HG02610 (cell line): Measurements from ENCODE around the gene ZNF224.
A peak's percentile ranks its signal among the peaks of the same experiment; 100 is the strongest.

Source experiments
- ATAC-seq: cut with Tn5 transposase; IDR thresholded peaks from one replicate; pipeline ENCODE4 v1.9.1; 2021; ENCODE audit warnings: mild to moderate bottlenecking, moderate library complexity; ENCODE audit not compliant: unreplicated experiment

Gene ZNF224

DNA sequence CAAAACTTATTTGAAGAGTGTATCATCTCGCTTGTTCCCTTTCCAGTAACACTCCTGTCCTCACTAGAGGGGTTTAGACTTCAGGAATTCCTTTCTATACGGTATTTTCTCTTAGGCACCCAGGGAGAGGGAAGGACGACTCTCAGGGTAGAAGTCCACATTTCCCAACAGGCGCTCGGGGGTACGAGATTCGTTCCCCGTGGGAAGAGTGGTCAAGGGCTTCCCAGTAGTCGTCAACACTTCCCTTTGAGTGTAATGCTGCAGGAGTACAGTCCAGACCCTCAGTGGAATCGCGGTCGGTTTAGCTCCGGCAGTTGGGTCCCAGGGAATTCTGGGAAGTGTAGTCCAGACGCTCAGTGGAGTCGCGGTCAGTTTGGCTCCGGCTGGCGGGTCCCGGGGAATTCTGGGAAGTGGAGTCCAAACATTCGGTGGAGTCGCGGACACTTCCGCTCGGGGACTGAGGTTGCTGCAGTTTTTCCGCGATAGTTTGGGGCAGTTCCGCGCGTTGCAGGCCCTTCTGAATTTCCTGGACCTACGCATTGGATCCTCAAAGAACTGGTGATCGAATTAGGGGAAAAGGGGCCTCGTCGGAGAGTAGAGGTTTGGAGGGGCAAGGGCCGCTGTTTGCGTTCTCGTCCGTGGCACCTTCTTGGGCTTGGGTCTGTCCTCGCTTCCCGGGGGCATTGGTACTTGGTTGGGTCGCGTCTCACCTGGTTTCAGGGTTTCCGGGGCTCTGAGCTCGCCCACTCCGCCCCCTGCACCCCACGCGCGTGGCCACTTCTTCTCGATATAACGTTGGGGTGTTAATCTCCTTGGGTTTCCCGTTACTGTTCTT is at the start of gene ZNF224:
Gene ZNF224 (plus strand): TSS at position 431 of the 835 bp plus-strand sequence. CDS start 3,513 bp downstream, outside the sequence.
- ATAC-seq = peak; percentile 71

DNA sequence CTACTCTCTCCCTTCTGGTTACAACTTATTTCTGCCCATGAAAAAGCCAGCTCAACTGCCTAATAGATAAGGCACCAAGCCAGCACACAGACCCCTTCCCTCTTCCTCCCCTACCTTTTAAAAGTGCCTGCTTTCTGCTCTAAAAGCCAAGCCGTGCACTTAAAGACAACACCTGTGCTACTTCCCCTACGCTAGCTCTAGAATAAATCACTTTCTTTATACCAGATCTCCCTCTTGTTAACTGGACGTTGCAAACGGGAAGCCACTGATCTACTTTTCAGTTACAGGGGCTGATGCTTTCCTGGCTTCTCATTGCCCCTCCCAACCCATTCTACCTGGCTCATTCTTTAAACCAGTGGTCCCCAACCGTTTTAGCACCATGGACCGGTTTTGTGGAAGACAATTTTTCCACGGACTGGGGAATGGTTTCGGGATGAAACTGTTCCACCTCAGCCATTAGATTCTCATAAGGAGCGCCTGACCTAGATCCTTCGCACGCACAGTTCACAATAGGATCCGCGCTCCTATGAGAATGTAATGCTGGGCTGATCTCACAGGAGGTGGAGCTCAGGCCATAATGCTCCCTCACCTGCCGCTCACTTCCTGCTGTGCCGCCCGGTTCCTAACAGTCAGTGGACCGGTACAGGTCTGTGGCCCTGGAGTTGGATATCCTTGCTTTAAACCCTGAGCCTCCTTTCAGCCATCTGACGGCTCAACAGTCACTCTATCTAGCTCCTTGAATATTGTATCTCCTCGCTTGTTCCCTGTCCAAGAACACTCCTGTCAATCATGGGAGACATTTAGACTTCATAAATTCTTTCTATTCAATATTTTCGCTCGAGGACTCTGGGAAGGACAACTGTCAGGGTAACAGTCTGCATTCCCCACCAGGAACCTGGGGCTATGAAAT is 43.2 kb upstream of the ZNF224 start:
- ATAC-seq = peak; percentile 54

GRCh38 chr19:44051650-44052402 is 42.3 kb upstream of the ZNF224 start, which contains the start of gene ZNF223:
TSS of gene ZNF223 (plus strand) at chr19:44052036. CDS start at chr19:44055177, 3,141 bp downstream.
- ATAC-seq = peak; percentile 53

DNA sequence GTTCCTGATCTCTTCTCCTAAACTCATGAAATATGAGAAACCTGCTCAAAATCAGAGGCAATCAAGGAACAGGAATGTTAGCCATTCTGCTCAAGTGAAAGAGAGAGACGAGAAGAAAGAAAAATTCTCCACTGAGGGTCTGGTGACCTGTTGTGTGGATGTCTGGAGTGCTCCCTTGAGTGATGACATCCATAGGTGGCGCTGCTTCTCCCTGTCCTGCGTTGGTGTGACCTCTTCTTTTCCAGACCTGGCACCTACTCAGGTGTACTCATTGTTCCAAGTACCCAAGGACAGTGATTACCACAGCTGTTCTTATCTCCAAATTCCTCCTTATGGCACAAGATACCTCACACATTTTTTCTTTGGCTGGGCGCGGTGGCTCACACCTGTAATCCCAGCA is 38.3 kb upstream of the ZNF224 start:
- no peak for ATAC-seq

GRCh38 chr19:44059229-44059628 is 34.9 kb upstream of the ZNF224 start:
- no peak for ATAC-seq

DNA sequence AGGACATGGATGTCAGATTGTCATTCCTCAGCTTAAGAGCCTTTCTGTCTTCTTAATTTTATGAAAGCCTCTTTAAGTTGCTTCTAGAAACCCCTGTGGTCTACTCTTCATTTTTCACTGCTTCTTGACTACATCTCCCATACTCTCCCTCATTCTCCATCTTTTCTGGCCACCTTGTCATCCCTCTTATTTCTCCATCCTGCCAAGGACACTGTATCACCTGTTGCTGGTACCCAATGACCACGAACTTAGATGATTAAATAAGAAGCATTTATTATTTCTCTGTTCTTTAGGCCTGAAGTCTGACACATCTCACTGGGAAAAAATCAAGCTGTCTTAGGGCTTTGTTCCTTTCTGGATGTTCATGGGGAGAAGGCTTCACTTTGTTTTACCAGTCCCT is 33.1 kb upstream of the ZNF224 start:
- no peak for ATAC-seq

DNA sequence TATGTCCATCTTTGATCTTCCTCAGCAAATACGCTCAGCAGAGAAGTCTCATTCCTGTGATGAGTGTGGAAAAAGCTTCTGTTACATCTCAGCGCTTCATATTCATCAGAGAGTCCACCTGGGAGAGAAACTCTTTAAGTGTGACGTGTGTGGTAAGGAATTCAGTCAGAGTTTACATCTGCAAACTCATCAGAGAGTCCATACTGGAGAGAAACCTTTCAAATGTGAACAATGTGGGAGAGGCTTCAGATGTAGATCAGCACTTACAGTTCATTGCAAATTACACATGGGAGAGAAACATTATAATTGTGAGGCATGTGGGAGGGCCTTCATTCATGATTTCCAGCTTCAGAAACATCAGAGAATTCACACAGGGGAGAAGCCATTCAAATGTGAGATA is 27.9 kb upstream of the ZNF224 start:
- no peak for ATAC-seq

- ATAC-seq = no peak
Measured at GRCh38 chr19:44069415-44069814, 24.7 kb upstream of the ZNF224 start.

- ATAC-seq = peak; percentile 99
Measured at GRCh38 chr19:44071824-44072542, 22.2 kb upstream of the ZNF224 start, which contains the start of gene ZNF284. TSS of gene ZNF284 (plus strand) at chr19:44072159. CDS start at chr19:44076390, 4,231 bp downstream.

- no peak for ATAC-seq
Measured at GRCh38 chr19:44072543-44073401, 21.4 kb upstream of the ZNF224 start.

- no peak for ATAC-seq
Measured at GRCh38 chr19:44076325-44076724, 17.8 kb upstream of the ZNF224 start.

- ATAC-seq = no peak
Measured at GRCh38 chr19:44092108-44092507, 2.1 kb upstream of the ZNF224 start.

- no peak for ATAC-seq
Measured at GRCh38 chr19:44107751-44108150, 13.6 kb downstream of the ZNF224 start.

- no peak for ATAC-seq
Measured at GRCh38 chr19:44109458-44109857, 15.3 kb downstream of the ZNF224 start.

DNA sequence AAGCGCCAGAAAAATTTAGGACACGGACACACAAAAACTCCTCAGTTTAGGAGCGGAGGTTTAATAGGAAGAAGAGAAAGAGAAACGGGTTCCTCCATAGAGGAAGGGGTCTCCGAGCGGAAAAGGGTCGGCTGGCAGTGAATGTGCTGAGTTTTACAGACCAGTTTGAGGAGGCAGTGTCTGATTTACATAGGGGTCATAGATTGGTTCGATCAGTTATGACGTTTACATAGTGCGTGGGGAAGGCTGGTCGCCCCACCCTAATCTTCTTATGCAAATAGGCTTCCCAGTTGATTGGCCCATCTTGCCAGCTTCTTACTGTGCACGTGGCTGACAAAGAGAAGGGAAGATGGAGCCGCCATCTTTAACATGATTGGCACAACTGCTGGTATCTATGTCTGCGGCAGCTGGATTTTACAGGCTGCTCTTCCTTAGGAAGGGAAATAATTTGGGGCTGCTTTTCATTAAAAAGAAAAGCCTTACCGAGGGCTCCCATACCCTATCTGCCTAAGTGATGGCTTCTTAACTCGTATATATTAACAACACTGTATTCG is 17.8 kb downstream of the ZNF224 start:
- no peak for ATAC-seq

- ATAC-seq = peak; percentile 14
Measured at GRCh38 chr19:44112802-44113137, 18.6 kb downstream of the ZNF224 start.

GRCh38 chr19:44113138-44113783 is 19.1 kb downstream of the ZNF224 start, which contains the start of gene ZNF225:
TSS of gene ZNF225 (plus strand) at chr19:44113399. CDS start at chr19:44115828, 2,429 bp downstream.
- ATAC-seq = peak; percentile 90

DNA sequence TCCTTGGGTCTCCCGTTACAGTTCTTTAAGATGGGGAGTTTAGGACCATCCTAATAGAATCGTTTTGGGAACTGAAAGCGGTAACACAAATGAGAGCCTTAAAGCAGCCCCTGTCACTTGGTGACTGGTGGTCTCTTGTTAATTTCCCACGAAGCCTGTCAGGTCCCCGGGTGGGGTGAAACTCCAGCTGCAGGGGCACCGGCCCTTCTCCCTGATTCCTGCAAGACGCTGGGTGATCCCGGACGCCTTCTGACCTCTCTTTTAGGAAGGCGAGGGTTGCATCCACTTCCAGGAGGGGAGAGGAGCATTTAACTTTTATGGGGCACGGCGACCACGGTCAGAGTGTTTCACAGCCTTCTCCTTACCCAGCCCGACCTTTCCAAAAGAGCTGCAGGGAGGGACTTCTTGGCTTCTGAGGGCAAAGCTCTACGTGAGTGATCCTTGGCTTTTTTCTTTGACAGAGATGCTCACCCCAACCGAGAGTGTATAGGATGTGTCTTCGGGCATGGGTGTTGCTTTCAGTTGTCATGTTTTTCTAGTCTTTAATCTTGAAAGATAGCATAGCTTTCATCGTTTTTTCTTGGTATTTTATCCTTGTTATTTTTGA is 19.7 kb downstream of the ZNF224 start:
- ATAC-seq = no peak
